Measurements from ENCODE around the gene SEPTIN5.
"Not testable (repeated sequence)": the region's sequence is repeated elsewhere in the genome, so short reads cannot be mapped to it uniquely, and the experiment has no call there.

SEPTIN5 gene

DNA sequence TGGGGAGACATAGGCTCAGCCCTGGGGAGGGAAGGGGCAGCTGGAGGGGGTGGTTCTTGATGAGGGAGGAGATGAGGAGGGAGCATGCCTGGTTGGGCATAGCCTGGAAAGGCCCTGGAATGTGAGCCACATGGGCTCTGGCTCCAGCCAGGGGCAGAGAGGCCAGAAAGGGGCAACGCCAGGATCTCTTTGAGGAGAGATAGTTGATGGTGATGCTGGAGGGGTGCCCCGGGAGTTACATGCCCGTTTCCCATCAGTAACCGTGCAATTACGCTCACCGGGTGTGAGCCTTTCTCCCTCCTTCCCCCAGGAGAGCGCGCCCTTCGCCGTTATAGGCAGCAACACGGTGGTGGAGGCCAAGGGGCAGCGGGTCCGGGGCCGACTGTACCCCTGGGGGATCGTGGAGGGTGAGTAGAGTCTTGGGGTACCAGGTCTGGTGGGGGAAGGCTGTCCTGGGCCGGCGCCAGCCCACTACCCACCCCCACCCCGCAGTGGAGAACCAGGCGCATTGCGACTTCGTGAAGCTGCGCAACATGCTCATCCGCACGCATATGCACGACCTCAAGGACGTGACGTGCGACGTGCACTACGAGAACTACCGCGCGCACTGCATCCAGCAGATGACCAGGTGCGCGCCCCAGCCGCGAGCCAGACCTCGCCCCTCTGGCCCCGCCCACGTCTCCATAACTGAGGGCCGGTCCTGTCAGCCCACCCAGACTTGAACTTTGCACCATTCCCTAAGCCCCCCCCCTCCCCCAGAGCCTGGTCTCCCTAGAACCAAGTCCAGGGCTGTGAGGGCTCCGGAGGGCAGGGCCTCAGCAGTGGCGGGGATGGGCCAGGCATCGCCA, 7.3 kb downstream of the SEPTIN5 start:
- no peak for DNase-seq

DNA sequence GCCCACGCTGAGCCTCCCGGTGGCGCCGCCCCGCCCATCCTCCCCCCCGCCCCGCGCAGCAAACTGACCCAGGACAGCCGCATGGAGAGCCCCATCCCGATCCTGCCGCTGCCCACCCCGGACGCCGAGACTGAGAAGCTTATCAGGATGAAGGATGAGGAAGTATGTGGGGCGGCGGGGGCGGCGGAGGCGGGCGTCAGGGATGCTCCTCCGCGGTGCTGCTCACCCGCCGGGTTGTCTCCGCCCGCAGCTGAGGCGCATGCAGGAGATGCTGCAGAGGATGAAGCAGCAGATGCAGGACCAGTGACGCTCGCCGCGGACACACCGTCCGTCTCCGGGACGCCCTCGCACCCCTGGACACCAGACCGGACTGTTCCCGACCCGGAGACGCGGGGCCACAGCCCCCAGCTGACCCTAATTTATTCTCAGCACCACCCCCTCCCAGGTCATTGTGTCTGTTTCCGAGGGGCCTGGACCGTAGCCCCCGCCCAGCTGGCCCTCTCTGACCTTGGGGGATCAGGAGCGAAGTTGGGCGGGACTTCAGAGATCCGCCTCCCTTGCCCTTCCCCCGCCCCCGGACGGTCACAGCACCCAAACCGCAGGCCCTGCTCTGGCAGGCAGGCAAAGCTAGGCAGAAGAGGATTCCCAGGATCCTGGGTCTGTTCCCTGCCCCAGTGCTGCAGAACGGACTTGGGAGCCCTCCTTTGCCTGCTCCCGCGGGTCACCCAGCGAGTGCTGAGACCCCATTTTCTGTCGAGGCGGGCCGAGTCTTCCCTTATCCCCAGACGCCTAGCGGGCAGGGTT, 8.1 kb downstream of the SEPTIN5 start:
- no peak for DNase-seq

DNA sequence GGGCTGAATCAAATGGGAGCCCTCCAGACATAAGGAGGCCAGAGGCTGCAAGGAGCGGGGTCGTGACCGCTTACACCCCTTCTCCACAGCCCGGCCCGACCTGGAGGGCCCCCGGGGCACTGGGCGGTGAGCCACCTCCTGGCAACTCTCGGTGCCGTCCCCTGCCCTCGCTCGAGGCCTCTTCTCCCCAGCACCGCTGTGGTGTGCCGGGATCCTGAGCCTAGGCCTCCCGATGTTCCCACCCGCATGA, 8.6 kb downstream of the SEPTIN5 start:
- no peak for DNase-seq

DNA sequence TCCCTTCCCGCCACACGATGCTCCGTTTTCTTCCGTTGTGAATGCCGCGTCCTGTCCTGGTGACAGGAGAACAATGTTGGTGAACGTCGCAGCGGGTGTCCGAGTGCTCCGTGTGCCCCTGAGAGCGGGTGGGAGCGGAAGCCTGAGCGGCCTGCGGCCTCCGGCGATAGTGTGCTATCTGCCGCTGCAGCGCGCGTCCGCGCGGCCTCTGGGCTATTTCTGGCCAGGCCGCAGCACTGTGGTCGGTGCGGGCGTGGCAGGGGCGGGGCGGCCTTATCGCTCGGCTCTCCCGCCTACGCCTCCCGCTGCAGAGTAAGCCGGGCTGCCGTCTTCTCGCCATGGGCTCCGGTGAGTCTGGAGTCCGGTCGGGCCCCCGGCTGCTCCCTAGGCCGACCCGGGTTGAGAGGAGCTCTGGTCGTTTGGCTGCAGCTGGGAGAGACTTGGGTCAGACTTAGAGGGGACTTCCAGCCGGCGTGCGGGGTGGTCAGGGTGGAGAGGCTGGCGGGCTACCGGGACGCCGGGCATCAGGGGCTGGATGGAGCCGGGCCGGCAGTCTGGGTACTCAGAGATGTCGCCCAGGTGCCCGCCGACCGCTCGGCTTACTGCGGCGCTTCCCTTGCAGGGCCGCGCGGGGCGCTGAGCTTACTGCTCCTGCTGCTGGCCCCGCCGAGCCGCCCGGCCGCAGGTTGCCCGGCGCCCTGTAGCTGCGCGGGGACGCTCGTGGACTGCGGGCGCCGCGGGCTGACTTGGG, 9.1 kb downstream of the SEPTIN5 start, which contains the start of gene GP1BB:
Gene GP1BB, plus strand, starts transcription at position 308 of the 751 bp plus-strand sequence. Its CDS starts 31 bp downstream, at position 339.
- DNase-seq: no peak

DNA sequence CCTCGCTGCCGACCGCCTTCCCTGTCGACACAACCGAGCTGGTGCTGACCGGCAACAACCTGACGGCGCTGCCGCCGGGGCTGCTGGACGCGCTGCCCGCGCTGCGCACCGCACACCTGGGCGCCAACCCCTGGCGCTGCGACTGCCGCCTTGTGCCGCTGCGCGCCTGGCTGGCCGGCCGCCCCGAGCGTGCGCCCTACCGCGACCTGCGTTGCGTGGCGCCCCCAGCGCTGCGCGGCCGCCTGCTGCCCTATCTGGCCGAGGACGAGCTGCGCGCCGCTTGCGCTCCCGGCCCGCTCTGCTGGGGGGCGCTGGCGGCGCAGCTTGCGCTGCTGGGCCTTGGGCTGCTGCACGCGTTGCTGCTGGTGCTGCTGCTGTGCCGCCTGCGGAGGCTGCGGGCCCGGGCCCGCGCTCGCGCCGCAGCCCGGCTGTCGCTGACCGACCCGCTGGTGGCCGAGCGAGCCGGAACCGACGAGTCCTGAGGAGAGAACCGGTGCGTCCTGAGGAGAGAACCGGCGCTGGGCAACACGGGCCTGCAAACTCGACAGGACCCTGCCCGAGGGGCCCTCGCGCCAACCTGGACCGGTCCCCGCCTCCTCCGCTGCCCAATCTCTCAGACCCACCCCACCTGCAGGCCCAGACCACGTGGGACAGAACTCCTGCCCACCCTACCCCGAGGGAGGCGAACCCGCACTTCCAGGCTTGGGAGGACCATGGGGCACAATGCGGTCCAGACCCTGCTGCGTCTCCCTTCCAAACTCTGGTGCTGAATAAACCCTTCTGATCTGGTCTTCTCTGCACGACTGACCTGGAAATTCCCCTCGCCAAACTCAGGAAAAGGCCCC, 9.9 kb downstream of the SEPTIN5 start:
- no peak for DNase-seq

DNA sequence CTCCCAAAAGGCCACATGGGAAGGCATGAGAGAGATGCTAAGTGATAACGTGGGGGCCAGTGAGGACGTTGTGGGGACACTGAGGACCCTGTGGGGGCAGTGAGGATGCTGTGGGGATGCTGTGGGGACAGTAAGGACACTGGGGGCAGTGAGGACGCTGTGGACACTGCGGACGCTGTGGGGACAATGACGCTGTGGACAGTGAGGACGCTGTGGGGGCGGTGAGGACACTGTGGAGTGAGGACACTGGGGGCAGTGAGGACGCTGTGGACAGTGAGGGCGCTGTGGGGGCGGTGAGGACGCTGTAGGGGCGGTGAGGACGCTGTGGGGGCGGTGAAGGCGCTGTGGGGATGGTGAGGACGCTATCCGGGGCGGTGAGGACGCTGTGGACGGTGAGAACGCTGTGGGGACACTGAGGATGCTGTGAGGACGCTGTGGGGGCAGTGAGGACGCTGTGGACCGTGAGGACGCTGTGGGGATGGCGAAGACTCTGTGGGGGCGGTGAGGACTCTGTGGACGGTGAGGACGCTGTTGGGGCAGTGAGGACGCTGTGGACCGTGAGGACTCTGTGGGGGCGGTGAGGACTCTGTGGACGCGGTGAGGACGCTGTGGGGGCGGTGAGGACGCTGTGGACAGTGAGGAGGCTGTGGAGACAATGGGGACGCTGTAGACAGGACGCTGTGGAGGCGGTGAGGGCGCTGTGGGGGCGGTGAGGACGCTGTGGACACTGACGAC, 10.8 kb downstream of the SEPTIN5 start:
- DNase-seq: no peak

DNA sequence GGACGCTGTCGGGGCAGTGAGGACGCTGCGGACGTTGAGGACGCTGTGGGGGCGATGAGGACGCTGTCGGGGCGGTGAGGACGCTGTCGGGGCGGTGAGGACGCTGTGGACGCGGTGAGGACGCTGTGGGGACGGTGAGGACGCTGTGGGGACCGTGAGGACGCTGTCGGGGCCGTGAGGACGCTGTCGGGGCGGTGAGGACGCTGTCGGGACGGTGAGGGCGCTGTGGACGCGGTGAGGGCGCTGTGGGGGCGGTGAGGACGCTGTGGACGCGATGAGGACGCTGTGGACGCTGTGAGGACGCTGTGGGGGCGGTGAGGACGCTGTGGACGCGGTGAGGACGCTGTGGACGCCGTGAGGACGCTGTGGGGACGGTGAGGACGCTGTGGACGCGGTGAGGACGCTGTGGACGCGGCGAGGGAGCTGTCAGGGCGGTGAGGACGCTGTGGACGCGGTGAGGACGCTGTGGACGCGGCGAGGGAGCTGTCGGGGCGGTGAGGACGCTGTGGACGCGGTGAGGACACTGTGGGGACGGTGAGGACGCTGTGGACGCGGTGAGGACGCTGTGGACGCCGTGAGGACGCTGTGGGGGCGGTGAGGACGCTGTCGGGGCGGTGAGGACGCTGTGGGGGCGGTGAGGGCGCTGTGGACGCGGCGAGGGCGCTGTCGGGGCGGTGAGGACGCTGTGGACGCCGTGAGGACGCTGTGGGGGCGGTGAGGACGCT, 11.9 kb downstream of the SEPTIN5 start:
- not testable (repeated sequence) for DNase-seq

DNA sequence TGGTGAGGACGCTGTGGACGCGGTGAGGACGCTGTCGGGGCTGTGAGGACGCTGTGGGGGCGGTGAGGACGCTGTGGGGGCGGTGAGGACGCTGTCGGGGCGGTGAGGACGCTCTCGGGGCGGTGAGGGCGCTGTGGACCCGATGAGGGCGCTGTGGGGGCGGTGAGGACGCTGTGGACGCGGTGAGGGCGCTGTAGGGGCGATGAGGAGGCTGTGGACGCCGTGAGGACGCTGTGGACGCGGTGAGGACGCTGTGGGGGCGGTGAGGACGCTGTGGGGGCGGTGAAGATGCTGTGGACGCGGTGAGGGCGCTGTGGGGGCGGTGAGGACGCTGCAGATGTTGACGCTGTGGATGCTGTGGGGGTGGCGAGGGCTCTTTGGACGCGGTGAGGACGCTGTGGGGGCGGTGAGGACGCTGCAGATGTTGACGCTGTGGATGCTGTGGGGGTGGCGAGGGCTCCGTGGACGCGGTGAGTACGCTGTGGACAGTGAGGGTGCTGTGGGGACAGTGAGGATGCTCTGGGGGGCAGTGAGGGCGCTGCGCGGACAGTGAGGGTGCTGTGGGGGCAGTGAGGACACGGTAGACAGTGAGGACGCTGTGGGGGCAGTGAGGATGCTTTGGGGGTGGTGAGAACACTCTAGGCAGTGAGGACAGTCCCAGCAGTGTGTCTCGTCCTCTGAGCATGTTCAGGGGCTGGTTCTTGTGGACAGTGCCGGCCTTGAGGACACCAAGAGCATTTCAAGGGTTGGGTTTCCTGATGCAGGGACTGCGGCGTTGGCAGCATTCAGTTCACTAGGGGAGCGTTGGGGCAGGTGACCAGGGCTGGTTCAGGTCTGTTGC, 13.2 kb downstream of the SEPTIN5 start:
- no peak for DNase-seq

DNA sequence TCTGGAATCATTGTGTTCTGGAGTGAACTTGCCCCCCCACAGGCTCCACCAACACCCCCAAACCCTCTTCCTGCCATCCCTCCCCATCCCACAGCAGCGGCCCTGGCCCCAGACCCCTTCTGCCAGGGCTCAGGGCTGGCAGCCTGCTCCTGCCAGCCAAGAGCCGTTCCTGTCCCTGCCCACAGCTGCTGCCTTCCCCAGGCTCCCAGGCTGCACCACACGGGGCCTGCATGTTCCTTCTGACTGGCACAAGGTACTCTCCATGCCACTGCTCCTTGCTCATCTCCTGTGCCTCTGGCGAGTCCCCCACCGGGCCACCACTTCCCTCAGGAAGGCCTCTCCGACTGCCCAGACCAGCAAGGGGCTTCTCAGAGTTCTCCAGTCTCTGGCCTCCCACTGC, 14.0 kb downstream of the SEPTIN5 start:
- DNase-seq: no peak

DNA sequence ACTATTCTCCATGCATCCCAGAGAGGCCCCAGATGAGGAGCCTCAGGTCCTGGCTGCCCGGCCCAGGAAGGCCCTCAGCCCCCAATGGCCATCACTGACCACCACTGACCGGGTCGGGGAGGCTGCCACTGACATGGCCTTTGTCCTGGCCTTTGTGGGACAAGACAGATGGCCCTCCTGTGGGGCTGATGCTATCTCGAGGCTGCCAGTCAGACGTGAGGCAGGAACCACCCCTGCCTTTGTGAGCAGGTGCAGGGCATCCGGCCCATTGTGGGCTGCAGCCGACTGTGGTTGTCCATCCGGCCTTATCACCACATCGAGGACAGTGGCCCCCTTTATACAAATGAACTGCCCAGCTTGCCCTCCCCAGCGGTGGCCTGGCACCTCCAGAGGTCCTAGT, 14.5 kb downstream of the SEPTIN5 start:
- no peak for DNase-seq

DNA sequence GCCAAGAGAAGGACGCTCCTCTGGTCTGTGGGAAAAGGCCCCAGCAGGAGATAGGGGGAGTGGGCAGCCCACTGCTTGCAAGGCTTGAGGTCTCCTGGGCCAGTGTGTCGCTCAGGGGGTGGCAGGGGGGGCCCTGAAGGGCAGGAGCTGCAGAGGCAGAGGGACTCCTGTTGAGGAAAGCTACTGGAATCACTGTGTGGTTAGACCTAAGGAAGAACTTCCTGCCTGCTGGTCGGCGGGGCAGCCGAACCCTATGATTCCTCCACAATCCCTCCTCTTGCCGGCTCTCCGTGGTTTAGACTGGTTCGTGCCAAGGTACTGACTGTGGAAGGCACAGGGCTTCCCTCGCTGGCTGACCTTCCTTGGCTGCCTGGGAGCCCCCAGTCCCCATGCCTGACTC, 15.2 kb downstream of the SEPTIN5 start:
- DNase-seq: no peak

DNA sequence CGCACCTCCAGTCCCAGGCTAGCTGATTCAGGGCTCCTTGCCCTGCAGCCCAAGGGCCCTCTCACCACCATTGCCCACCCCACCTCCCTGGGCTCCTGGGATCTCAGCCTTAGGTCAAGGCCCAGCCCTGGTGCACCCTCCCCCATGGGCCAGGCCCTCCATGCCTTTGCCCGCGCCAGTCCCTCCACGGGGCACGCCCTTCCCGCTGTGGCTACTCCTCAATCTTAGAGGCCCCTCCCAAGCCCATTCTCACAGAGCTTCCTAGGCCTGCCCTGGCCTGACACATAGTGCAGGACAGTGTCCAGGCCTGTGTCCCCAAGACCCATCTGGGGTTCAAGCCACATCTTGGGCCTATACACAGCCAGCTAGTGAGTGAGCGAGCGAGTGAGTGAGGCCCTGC, 15.9 kb downstream of the SEPTIN5 start:
- no peak for DNase-seq

DNA sequence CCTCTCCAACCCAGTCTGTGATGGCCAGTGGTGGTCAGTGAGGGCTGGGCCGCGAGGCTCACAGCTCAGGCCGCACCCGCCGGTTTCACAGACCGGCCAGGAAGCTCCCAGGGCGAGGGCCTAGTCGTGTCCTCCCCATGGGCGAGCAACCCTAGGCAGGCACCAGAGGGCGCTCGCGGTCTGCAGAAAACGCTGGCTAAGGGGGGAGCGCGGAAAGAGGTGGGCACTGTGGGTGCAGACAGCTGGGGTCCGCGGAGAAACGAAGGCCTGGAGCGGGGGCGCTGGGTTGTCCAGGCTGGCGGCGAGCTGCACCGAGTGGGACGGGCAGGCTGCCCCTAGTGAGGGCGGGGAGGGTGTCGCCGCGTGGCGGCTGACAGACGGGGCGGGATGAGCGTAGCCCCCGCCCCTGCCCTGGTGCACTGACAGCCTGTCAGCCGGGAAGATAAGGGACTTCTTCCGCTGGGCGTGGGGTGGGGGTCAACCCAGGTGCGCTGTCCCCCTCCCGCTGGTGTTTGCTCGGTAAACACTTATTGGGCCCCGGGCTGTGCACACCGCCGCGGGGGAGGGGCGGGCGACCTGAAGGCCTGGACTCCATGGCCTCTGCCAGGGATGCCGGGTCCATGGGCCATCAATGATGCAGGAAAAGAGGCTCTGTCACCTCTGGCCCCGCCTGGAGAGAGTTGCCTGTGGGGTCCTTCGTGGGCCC, 16.5 kb downstream of the SEPTIN5 start:
- DNase-seq: peak; percentile 74

DNA sequence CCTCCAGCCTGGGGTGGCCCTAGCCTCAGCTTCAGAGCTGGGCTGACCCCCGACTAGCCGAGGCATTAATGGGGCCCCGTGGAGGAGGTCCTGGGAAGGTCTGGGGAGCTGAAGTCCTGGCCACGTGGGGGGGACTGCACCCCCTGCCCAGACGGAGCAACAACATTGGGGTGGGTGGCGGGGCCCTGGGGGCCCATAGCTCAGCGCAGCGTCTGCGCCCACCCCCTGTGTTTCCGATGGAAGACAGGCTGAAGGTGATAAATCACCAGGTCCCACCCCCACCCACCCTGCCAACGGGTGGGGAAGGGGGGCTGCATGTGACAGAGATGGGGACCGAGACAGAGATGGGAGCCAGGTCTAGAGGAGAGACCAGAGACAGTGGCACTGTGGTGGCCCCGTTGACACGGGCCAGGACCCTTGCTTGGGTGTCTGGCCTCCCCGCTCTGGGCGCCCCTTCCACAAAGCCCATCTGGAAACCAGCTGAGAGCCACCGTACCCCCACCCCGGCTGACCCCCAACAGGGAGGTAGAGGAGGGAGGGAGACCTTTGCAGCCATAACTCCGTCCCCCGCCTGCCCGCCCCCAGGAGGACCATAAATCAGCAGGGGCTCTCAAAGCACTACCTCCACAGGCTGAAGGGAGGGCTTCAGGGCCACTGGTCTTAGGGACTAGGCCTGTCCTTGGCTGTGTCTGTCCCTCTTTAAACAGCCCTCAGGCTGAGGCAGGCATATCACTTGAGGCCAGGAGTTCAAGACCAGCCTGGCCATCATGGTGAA, 17.2 kb downstream of the SEPTIN5 start:
- no peak for DNase-seq

DNA sequence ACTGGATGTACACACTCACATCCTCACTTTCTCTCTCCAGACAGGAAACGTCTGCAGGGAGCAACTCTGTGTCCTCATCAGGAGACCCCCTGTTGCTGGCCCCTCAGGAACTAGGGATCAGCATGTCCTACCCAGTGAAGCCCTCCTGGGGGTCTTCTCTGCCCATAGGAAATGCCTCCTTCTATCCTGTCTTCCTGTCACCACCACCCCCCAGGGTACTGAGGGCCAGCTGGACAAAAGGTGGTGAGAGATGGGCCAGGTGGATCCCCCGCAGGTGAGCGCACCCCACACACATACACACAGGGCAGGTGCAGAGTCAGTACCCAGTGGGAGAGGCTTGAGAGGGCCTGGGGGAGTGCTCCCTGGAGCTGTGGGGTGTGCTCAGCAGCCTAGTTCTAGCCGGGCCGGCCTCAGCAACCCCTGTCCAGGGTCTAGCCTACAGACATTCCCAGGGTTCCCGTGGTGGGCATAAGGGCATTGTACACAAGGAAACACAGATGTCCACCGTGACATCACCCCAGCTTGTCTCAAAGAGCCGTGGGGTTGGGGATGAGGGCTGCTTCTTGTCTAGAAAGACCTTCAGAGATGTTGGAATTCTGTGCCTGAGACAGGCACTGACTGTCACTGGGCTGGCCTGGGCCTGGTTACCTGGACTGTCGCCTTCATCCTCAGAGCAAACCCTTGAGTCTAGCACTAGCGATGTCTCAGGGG, 18.3 kb downstream of the SEPTIN5 start:
- DNase-seq: no peak

DNA sequence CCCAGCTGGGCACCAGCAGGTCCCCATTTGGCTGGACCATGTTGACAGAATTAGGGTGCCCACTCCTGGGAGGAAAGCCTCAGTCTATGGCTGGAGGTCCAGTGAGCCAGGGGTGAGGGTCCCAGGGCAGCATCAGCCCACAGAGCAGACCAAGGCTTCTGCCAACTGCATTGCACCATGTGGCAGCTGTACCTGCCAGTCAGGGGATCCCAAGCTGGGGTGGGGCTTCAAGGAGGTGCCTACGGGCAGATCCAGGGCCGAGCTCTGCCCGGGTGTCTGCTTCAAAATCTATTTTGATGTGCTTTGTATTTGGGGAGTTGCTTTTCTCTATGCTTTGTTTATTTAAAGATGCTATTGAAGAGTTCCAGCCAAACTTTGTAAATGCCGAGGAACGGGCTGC, 19.5 kb downstream of the SEPTIN5 start:
- no peak for DNase-seq

DNA sequence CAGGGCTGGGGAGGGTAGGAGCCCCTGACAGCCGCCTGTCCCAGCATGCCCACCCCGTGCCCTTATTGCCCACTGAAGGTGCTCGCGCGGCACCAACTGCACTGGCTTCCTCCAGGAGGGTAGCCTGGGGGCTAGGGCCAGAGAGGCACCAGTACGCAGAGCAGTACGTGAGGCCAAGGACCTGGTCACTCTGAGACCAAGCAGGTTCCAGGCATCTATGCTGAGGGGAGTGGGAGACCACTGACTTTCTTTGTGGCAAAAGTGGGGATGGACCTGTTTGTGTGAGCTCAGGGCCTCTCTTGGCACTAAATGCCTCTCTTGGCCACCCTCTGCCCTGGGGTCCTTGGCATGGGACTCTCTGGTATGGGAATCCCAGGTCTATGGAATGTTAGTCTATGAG, 19.9 kb downstream of the SEPTIN5 start:
- no peak for DNase-seq

DNA sequence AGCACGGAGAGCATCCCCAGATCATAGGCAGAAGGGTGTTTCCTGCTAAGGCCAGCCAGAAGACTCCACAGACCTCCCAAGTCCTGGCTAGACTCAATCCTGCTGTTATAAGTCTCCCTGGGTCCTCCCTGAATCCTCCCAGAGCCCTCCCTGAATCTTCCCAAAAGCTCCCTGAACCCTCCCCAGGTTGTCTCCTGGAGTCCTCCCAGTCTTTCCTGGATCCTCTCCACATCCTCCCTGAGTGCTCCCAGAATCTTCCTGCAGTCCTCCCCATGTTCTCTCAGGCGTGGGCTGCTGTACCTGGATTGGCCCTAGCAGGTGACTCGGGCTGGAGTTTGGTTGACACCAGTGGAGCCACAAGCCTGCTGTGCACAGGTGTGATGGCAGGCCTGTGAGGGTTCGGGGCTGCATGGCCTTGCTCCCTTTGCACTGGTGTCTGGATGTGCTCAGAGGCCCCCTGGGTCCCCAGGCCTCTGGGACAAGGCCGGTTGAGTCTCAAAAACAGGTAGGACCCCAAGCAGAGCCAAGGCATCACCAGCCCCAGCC, 20.6 kb downstream of the SEPTIN5 start:
- DNase-seq: no peak

All from CD4-positive, alpha-beta T cell treated with Interleukin-15 for 1 hour (primary cell).